Gastrocnemius medialis (tissue), 4 donors: ENCODE data around the gene ID2. TPM values are rescaled to one million over a fixed set of nuclear protein-coding genes. Genes with fewer than 3 reads are reported as not detected.

Experiments
- ATAC-seq, 2 donors: fragments of 150-250 bp; one replicate each; pipeline ENCODE4 v1.9.1; 2016
- DNase-seq, 2 donors: peaks; one replicate each; pipeline ENCODE4 v3.0.0-alpha.2; 2019
- H3K27ac ChIP-seq, 4 donors: fragments of 200-600 bp; sonication (generic); 1 replicate in 1 of 4; 2 replicates in 3 of 4; pipeline ENCODE4 v1.5.1; 2016 to 2018; ENCODE audit warnings: mild to moderate bottlenecking in 2 of 4, moderate library complexity in 1 of 4
- H3K27me3 ChIP-seq, 3 donors: fragments of 200-600 bp; sonication (generic) in 2 of 3; 1 replicate in 1 of 3; 2 replicates in 2 of 3; pipeline versions ENCODE4 v1.5.1 to v1.6.0; 2016 to 2019; ENCODE audit warnings: mild to moderate bottlenecking in 1 of 3, moderate library complexity in 1 of 3
- H3K36me3 ChIP-seq, 2 donors: fragments of 200-600 bp; sonication (generic) in 1 of 2; one replicate each; pipeline ENCODE4 v1.5.1; 2017 to 2018
- H3K4me1 ChIP-seq, 2 donors: fragments of 200-600 bp; sonication (generic) in 1 of 2; one replicate each; pipeline ENCODE4 v1.5.1; 2016 to 2017; ENCODE audit warnings: mild to moderate bottlenecking in 2 of 2
- H3K4me3 ChIP-seq, 4 donors: fragments of 200-600 bp; sonication (generic) in 3 of 4; 1 replicate in 1 of 4; 2 replicates in 3 of 4; pipeline ENCODE4 v1.5.1; 2016 to 2019; ENCODE audit warnings: mild to moderate bottlenecking in 2 of 4
- H3K9me3 ChIP-seq, 3 donors: fragments of 200-600 bp; sonication (generic) in 2 of 3; 1 replicate in 1 of 3; 2 replicates in 2 of 3; pipeline ENCODE4 v1.5.1; 2016 to 2019
- POLR2A ChIP-seq, 2 donors: fragments of 450-650 bp; IDR thresholded peaks; one replicate each; pipeline ENCODE4 v1.6.1; 2017; ENCODE audit warnings: antibody characterized with exemption in 2 of 2, mild to moderate bottlenecking in 2 of 2, moderate library complexity in 2 of 2
- in situ Hi-C, 4 donors: fragments of 200-750 bp; cut with MboI; loops; one replicate each; pipeline versions ENCODE4 v1.15.0 to v1.8.0; 2017; ENCODE audit warnings: low sequenced_read_pairs in 4 of 4
- intact Hi-C: fragments of 100-400 bp; cut with DNase I; formaldehyde crosslinking; loops from one replicate; pipeline ENCODE4 v1.15.1; 2023; ENCODE audit warnings: low total_unique reads
- total RNA-seq, 4 donors: library from RNA; depleted of rRNA; stranded (reverse); fragments of >200 nt; gene quantifications; one replicate each; pipeline versions ENCODE4 v1.1.0 to v1.2.3, GENCODE V29; 2016
- TF ChIP-seq, protein P1 (sequence below), 5 experiments: fragments of 450-650 bp in 3 of 5; fragments of 200-600 bp in 2 of 5; sonication (generic) in 2 of 5; IDR thresholded peaks in 4 of 5; conservative IDR thresholded peaks in 1 of 5; 1 replicate in 4 of 5; 2 replicates in 1 of 5; pipeline ENCODE4 v1.5.1; 2016 to 2019; ENCODE audit warnings: antibody characterized with exemption in 5 of 5, mild to moderate bottlenecking in 3 of 5, moderate library complexity in 3 of 5

The ID2 gene
- total RNA-seq, 4 donors from 2014 or later = 16.6 to 35.9 (median 27.4) TPM

DNA sequence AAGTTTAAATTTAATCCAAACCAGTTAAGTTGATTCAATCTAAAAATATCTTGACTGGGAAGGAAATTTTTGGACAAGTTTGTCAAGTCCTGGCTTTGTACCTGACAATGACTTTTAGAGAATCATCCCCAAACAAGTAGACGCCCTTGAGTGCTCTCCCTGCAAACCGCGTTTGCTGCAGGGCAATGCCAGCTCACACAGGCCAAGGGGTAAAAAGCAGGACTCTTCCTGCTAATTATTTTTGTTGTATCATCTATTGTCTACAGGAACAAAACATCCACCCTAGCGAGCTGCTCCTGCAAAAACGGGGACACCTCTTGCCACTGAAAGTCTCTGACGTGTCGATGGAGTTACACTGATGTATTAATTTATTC is 10.9 kb downstream of the ID2 start:
- Histone ChIP-seq H3K4me1 (no peaks in the 10 kb centered on the region), H3K27ac (no peak overlapping the region), H3K9me3 (no peaks in the 10 kb centered on the region), H3K36me3 (no peaks in the 10 kb centered on the region), H3K4me3 (no peak overlapping the region), H3K27me3 (peaks cover 6 to 15% (median 12%) of the 10 kb centered on the region in 3 donors)
- TF ChIP-seq POLR2A (IDR thresholded peaks at IDR 0.05) = no peak
- TF ChIP-seq, protein P1, sequence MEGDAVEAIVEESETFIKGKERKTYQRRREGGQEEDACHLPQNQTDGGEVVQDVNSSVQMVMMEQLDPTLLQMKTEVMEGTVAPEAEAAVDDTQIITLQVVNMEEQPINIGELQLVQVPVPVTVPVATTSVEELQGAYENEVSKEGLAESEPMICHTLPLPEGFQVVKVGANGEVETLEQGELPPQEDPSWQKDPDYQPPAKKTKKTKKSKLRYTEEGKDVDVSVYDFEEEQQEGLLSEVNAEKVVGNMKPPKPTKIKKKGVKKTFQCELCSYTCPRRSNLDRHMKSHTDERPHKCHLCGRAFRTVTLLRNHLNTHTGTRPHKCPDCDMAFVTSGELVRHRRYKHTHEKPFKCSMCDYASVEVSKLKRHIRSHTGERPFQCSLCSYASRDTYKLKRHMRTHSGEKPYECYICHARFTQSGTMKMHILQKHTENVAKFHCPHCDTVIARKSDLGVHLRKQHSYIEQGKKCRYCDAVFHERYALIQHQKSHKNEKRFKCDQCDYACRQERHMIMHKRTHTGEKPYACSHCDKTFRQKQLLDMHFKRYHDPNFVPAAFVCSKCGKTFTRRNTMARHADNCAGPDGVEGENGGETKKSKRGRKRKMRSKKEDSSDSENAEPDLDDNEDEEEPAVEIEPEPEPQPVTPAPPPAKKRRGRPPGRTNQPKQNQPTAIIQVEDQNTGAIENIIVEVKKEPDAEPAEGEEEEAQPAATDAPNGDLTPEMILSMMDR (IDR thresholded peaks at IDR 0.05 in 4 of 5, conservative IDR thresholded peaks at IDR 0.05 in 1 of 5) = no peak
- no peak for ATAC-seq
- in situ Hi-C loops = loop anchor here (25.0 kb wide), 3 partner anchors 680 to 1605 kb away; no protein-coding TSS in a partner anchor
- no peak for DNase-seq
- intact Hi-C loops = no loop called here

DNA sequence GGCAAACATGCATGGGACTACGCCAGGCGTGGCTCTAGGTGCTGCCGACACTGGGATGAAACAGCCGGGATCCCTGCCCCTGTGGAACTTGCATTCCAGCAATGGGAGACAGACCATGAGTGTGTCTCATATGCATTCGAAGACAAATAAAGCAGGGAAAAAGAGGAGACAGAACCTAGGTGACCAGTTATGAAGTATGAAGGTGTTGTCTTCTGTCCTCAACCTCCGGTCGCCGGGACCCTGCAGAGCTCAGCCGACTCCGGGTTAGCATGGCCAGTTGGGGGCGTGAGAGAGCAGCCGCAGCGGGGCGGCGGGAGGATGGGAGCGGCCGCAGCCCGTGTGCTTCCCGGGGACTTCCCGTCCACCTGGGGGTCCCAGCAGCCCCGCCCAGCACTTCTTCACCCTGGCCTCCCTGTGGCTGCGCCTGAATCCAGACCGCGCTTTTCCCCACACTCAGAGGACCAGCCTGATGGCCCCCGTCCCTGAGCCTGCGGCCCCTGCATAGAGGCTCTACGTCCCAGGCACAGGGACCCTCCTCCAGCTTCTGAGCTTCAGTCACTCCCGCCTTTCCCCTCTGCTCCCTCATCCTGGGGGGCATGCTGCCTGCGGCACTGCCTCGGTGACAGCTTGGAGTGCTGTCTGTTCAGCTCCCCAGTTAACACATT is 11.4 kb downstream of the ID2 start:
- Histone ChIP-seq H3K27me3 (peaks cover 6 to 15% (median 12%) of the 10 kb centered on the region in 3 donors), H3K27ac (no peak overlapping the region), H3K36me3 (no peaks in the 10 kb centered on the region), H3K9me3 (no peaks in the 10 kb centered on the region), H3K4me3 (no peak overlapping the region), H3K4me1 (no peaks in the 10 kb centered on the region)
- intact Hi-C loops (no loop called here), in situ Hi-C loops (loop anchor here (25.0 kb wide), 3 partner anchors 681 to 1606 kb away; no protein-coding TSS in a partner anchor)
- no peak for TF ChIP-seq POLR2A (IDR thresholded peaks at IDR 0.05)
- TF ChIP-seq, protein P1 (IDR thresholded peaks at IDR 0.05 in 4 of 5, conservative IDR thresholded peaks at IDR 0.05 in 1 of 5) = peak in 2 of 5 experiments; percentile 27 to 60
- no peak for ATAC-seq
- DNase-seq = no peak

DNA sequence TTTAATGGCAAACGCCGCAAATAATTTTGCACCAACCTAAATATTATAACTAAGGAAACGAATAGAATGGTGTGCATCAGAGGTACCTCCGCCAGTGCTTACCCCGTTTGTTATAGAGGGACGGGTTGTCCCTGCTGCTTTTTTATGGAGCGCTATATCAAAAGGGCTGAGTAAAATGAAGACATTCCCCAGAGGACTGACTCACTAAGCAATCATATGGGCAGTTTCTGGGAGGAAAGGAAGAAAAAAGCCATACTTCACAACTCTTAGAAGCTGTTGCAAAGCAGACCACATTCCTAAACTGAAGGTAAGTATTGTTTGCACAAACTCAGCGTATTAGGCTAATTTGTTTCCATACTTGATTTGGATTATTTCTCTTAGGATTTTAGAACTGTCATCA is 12.9 kb downstream of the ID2 start:
- Histone ChIP-seq H3K4me1 (no peaks in the 10 kb centered on the region), H3K27ac (no peak overlapping the region), H3K36me3 (no peaks in the 10 kb centered on the region), H3K27me3 (peaks cover 6 to 15% (median 12%) of the 10 kb centered on the region in 3 donors), H3K9me3 (no peaks in the 10 kb centered on the region), H3K4me3 (no peak overlapping the region)
- in situ Hi-C loops (loop anchor here (25.0 kb wide), 3 partner anchors 682 to 1607 kb away; no protein-coding TSS in a partner anchor), intact Hi-C loops (no loop called here)
- TF ChIP-seq, protein P1 (IDR thresholded peaks at IDR 0.05 in 4 of 5, conservative IDR thresholded peaks at IDR 0.05 in 1 of 5) = no peak
- TF ChIP-seq POLR2A (IDR thresholded peaks at IDR 0.05) = no peak
- DNase-seq = no peak
- ATAC-seq = no peak

DNA sequence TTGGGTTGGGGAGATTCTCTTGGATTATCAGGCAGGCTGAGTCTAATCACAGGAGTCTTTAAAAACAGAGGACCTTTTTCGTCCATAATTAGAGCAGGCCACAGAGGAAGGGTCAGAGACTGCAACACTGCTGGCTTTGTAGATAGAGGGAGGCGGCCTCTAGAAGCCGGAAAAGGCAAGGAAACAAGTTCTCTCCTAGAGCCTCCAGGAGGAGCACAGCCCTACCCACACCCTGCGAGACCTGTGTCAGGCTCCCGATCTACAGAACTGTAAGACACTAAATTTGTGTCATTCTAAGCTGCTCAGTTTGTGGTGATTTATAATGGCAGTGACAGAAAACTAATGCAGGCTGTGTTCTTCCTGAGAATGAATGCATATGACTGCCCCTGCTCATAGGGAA is 15.3 kb downstream of the ID2 start:
- no peak for ATAC-seq
- Histone ChIP-seq H3K27ac (no peak overlapping the region), H3K9me3 (no peaks in the 10 kb centered on the region), H3K4me3 (no peak overlapping the region), H3K36me3 (no peaks in the 10 kb centered on the region), H3K27me3 (peaks cover 5 to 14% (median 11%) of the 10 kb centered on the region in 3 donors), H3K4me1 (no peaks in the 10 kb centered on the region)
- TF ChIP-seq, protein P1 (IDR thresholded peaks at IDR 0.05 in 4 of 5, conservative IDR thresholded peaks at IDR 0.05 in 1 of 5) = no peak
- no peak for TF ChIP-seq POLR2A (IDR thresholded peaks at IDR 0.05)
- intact Hi-C loops = no loop called here
- in situ Hi-C loops = loop anchor here (25.0 kb wide), 3 partner anchors 685 to 1610 kb away; no protein-coding TSS in a partner anchor
- no peak for DNase-seq
